Measurements from ENCODE around the gene ECM2. TPM values are rescaled to one million over a fixed set of nuclear protein-coding genes. Genes with fewer than 3 reads are reported as not detected.

Gene ECM2
- total RNA-seq, 4 donors from 2014 or later = 15.9 to 59.0 (median 53.6) TPM

- 36 to 61% methylated on average over 2 of the region's 2 CpGs for WGBS, 2 donors
- H3K9me3 ChIP-seq = no peaks in the 10 kb centered on the region
These were observed 40.9 kb downstream of the ECM2 start for GRCh38 chr9:92494856-92495255.

GRCh38 chr9:92493749-92494387 is 41.9 kb downstream of the ECM2 start:
- peaks cover 0 to 14% (median 0%) of the 10 kb centered on the region in 4 donors for H3K4me1 ChIP-seq
- no peak overlapping the region for H3K27ac ChIP-seq
- H3K4me3 ChIP-seq = no peak overlapping the region
- no peaks in the 10 kb centered on the region for H3K27me3 ChIP-seq
- WGBS, 2 donors = 84 to 85% methylated on average over 9 of the region's 9 CpGs
- no peak for DNase-seq (ENCODE audit: low spot score in 2 of 2)
- no peak for TF ChIP-seq CTCF (IDR thresholded peaks at IDR 0.05)
- TF ChIP-seq EP300 (IDR thresholded peaks at IDR 0.05) = no peak
- TF ChIP-seq POLR2A (IDR thresholded peaks at IDR 0.05) = no peak
- H3K9me3 ChIP-seq = no peaks in the 10 kb centered on the region
- H3K36me3 ChIP-seq = no peaks in the 10 kb centered on the region

More at GRCh38 chr9:92494856-92495255, 40.9 kb downstream of the ECM2 start:
- H3K36me3 ChIP-seq = no peaks in the 10 kb centered on the region
- no peak overlapping the region for H3K4me3 ChIP-seq
- H3K4me1 ChIP-seq = peaks cover 0 to 10% (median 0%) of the 10 kb centered on the region in 4 donors
- H3K27ac ChIP-seq = no peak overlapping the region
- no peak for DNase-seq (ENCODE audit: low spot score in 2 of 2)
- TF ChIP-seq EP300 (IDR thresholded peaks at IDR 0.05) = no peak
- no peak for TF ChIP-seq POLR2A (IDR thresholded peaks at IDR 0.05)
- TF ChIP-seq CTCF (IDR thresholded peaks at IDR 0.05) = no peak
- H3K27me3 ChIP-seq = no peaks in the 10 kb centered on the region

- WGBS, 2 donors = 74 to 81% methylated on average over 3 of the region's 3 CpGs
- peaks cover 0 to 21% (median 4%) of the 10 kb centered on the region in 4 donors for H3K4me1 ChIP-seq
These were observed 42.9 kb downstream of the ECM2 start for GRCh38 chr9:92492781-92493401.

GRCh38 chr9:92488681-92489550 is 46.9 kb downstream of the ECM2 start:
- H3K27ac ChIP-seq = peak overlapping the region in 2 of 4 donors; percentile 40 to 51
- H3K36me3 ChIP-seq = no peaks in the 10 kb centered on the region
- H3K27me3 ChIP-seq = no peaks in the 10 kb centered on the region
- peaks cover 0 to 26% (median 4%) of the 10 kb centered on the region in 4 donors for H3K4me1 ChIP-seq
- H3K4me3 ChIP-seq = no peak overlapping the region
- TF ChIP-seq POLR2A (IDR thresholded peaks at IDR 0.05) (no peak), CTCF (IDR thresholded peaks at IDR 0.05) (no peak), EP300 (IDR thresholded peaks at IDR 0.05) (no peak)
- DNase-seq (ENCODE audit: low spot score in 2 of 2) = no peak
- 45 to 48% methylated on average over 4 of the region's 4 CpGs for WGBS, 2 donors
- no peaks in the 10 kb centered on the region for H3K9me3 ChIP-seq

More at GRCh38 chr9:92492781-92493401, 42.9 kb downstream of the ECM2 start:
- no peaks in the 10 kb centered on the region for H3K9me3 ChIP-seq
- no peaks in the 10 kb centered on the region for H3K27me3 ChIP-seq
- H3K27ac ChIP-seq = no peak overlapping the region
- no peak overlapping the region for H3K4me3 ChIP-seq
- DNase-seq (ENCODE audit: low spot score in 2 of 2) = no peak
- TF ChIP-seq POLR2A (IDR thresholded peaks at IDR 0.05) = no peak
- no peak for TF ChIP-seq EP300 (IDR thresholded peaks at IDR 0.05)
- no peak for TF ChIP-seq CTCF (IDR thresholded peaks at IDR 0.05)
- no peaks in the 10 kb centered on the region for H3K36me3 ChIP-seq

Measured in tibial nerve (tissue), 4 donors.